Uterus (tissue), 4 donors: Measurements from ENCODE around the gene NCOA5. TPM values are rescaled to one million over a fixed set of nuclear protein-coding genes. Genes with fewer than 3 reads are reported as not detected.

Source experiments
- DNase-seq, 2 donors: peaks; one replicate each; pipeline ENCODE4 v3.0.0-alpha.2; 2019 to 2020
- H3K27ac ChIP-seq, 2 donors: fragments of 200-600 bp; sonication (generic); 1 replicate in 1 of 2; 2 replicates in 1 of 2; pipeline ENCODE4 v1.5.1; 2016 to 2018
- H3K27me3 ChIP-seq, 2 donors: fragments of 200-600 bp; sonication (generic); one replicate each; pipeline ENCODE4 v1.5.1; 2018 to 2019; ENCODE audit warnings: control low read depth in 1 of 2
- H3K36me3 ChIP-seq, 2 donors: fragments of 200-600 bp; sonication (generic); one replicate each; pipeline ENCODE4 v1.5.1; 2019; ENCODE audit warnings: control low read depth in 1 of 2
- H3K4me1 ChIP-seq, 2 donors: fragments of 200-600 bp; sonication (generic); one replicate each; pipeline ENCODE4 v1.5.1; 2018 to 2019; ENCODE audit warnings: control low read depth in 1 of 2
- H3K4me3 ChIP-seq, 2 donors: fragments of 200-600 bp; sonication (generic); 1 replicate in 1 of 2; 2 replicates in 1 of 2; pipeline ENCODE4 v1.5.1; 2018 to 2019; ENCODE audit warnings: mild to moderate bottlenecking in 1 of 2
- H3K9me3 ChIP-seq, 2 donors: fragments of 200-600 bp; sonication (generic); one replicate each; pipeline ENCODE4 v1.5.1; 2019; ENCODE audit warnings: control low read depth in 1 of 2
- CTCF ChIP-seq, 4 experiments: fragments of 200-600 bp in 2 of 4; fragments of 450-650 bp in 2 of 4; sonication (generic) in 2 of 4; IDR thresholded peaks; one replicate each; pipeline ENCODE4 v1.5.1; 2016 to 2019; ENCODE audit warnings: antibody characterized with exemption in 4 of 4, mild to moderate bottlenecking in 2 of 4, moderate library complexity in 1 of 4
- POLR2A ChIP-seq, 2 donors: fragments of 450-650 bp; IDR thresholded peaks; one replicate each; pipeline ENCODE4 v1.6.1; 2016; ENCODE audit warnings: antibody characterized with exemption in 2 of 2, mild to moderate bottlenecking in 1 of 2, moderate library complexity in 1 of 2
- intact Hi-C: fragments of 100-400 bp; cut with DNase I; formaldehyde crosslinking; loops from one replicate; pipeline ENCODE4 v1.15.1; 2023; ENCODE audit warnings: low total_unique reads
- total RNA-seq, 4 donors: library from RNA; depleted of rRNA in 3 of 4; stranded (reverse); fragments of >200 nt in 3 of 4; gene quantifications; one replicate each; pipeline versions ENCODE4 v1.1.0 to v1.2.4, GENCODE V29; 2014 to 2023
- donor health status: DM: yes; HTN: yes; CAD: no.

The NCOA5 gene
- 10 to 100 TPM in 3 of 4 donors, 1 to 10 TPM in 1; 8.2 to 37.8 (median 29.5) TPM for total RNA-seq

GRCh38 chr20:46089417-46090388, at the start of gene NCOA5:
Gene NCOA5 (minus strand): TSS chr20:46089962. CDS start chr20:46079424, 10,538 bp downstream.
- DNase-seq, result peak; percentile 95 to 97
- Histone ChIP-seq H3K27me3 (no peaks in the 10 kb centered on the region), H3K9me3 (no peaks in the 10 kb centered on the region), H3K27ac (peak within 1 kb of the TSS; percentile 95 to 98), H3K4me3 (peak within 1 kb of the TSS; percentile 80 to 89), H3K4me1 (peaks cover 0 to 3% of the 10 kb centered on the region in 2 donors), H3K36me3 (no peaks in the 10 kb centered on the region)
- peak; percentile 27 to 53 (median 41) for TF ChIP-seq CTCF (IDR thresholded peaks at IDR 0.05)
- peak; percentile 58 to 96 for TF ChIP-seq POLR2A (IDR thresholded peaks at IDR 0.05)
- intact Hi-C loops, result no loop called here

DNA sequence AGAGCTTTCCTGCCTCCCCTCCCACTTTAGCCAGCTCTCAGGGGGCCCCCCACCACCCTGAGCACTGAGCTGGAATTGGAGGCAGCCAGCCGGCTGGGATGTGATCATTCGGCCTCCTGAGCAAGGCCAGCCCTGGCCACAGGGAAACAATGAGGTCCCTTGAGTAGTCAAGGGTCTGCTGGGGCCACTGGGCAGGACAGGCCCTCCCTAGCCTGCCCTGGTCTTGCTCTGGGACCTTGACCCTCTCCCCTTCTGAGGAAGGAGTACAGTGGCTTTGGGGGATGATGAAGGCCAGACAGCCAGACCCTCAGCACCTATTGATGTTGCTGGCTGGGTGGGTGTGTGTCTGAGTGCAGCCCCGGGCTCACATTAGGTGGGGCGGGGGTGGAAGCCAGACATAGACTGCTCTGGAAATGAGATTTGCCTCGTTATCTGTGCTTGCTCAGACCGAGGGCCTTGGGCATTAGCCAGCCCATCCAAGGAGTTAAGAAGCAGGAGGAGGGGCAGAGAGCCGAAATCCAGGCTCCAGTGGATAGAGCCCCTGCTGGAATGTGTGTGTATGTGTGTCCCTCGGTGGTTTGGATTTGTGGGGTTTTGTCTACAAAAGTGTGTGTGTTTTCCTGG, 49.6 kb upstream of the NCOA5 start:
- no peaks in the 10 kb centered on the region for H3K4me1 ChIP-seq
- no peaks in the 10 kb centered on the region for H3K36me3 ChIP-seq
- H3K4me3 ChIP-seq, result no peak overlapping the region
- TF ChIP-seq POLR2A (IDR thresholded peaks at IDR 0.05) (no peak), CTCF (IDR thresholded peaks at IDR 0.05) (no peak)
- H3K9me3 ChIP-seq, result no peaks in the 10 kb centered on the region
- intact Hi-C loops, result no loop called here
- H3K27me3 ChIP-seq, result peaks cover 0 to 8% of the 10 kb centered on the region in 2 donors
- no peak for DNase-seq
- H3K27ac ChIP-seq, result no peak overlapping the region

GRCh38 chr20:46137816-46138215, 48.1 kb upstream of the NCOA5 start:
- no peak for DNase-seq
- no peaks in the 10 kb centered on the region for H3K9me3 ChIP-seq
- no peak overlapping the region for H3K4me3 ChIP-seq
- peaks cover 0 to 8% of the 10 kb centered on the region in 2 donors for H3K27me3 ChIP-seq
- intact Hi-C loops, result no loop called here
- no peak overlapping the region for H3K27ac ChIP-seq
- TF ChIP-seq CTCF (IDR thresholded peaks at IDR 0.05), result no peak
- TF ChIP-seq POLR2A (IDR thresholded peaks at IDR 0.05), result no peak
- no peaks in the 10 kb centered on the region for H3K4me1 ChIP-seq
- H3K36me3 ChIP-seq, result no peaks in the 10 kb centered on the region

GRCh38 chr20:46135856-46136633, 46.3 kb upstream of the NCOA5 start:
- no peak overlapping the region for H3K27ac ChIP-seq
- peaks cover 0 to 8% of the 10 kb centered on the region in 2 donors for H3K27me3 ChIP-seq
- DNase-seq, result no peak
- no peaks in the 10 kb centered on the region for H3K36me3 ChIP-seq
- H3K9me3 ChIP-seq, result no peaks in the 10 kb centered on the region
- no peak overlapping the region for H3K4me3 ChIP-seq
- intact Hi-C loops, result no loop called here
- H3K4me1 ChIP-seq, result no peaks in the 10 kb centered on the region
- TF ChIP-seq POLR2A (IDR thresholded peaks at IDR 0.05), result no peak

DNA sequence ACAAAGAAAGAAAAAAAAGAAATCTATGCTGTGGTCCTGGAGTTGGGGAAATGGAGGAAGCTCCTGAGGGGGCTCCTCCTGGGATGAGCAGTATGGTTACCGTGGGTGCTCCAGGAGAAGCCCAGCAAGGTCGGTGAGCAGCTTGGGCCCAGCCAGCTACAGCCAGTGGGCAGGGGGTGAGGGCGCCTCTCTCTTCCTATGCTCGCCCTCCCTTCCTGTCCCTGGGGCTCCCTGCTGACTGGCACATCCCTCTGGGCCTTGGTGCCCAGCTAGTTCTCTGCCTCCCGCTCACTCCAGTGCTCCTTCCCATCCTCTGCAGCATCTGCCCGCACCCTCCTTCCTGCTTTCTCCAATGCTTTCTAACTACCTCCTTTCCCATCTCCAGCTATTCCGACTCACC, 45.0 kb upstream of the NCOA5 start:
- no peak overlapping the region for H3K27ac ChIP-seq
- H3K9me3 ChIP-seq, result no peaks in the 10 kb centered on the region
- H3K4me3 ChIP-seq, result no peak overlapping the region
- TF ChIP-seq CTCF (IDR thresholded peaks at IDR 0.05) (no peak), POLR2A (IDR thresholded peaks at IDR 0.05) (no peak)
- intact Hi-C loops, result no loop called here
- H3K4me1 ChIP-seq, result no peaks in the 10 kb centered on the region
- H3K27me3 ChIP-seq, result peaks cover 0 to 4% of the 10 kb centered on the region in 2 donors
- DNase-seq, result no peak
- no peaks in the 10 kb centered on the region for H3K36me3 ChIP-seq
